H1 (cell line): Measurements from ENCODE around the gene MYRIP. TPM values are rescaled to one million over a fixed set of nuclear protein-coding genes. Genes with fewer than 3 reads are reported as not detected.

Experiments used
- BRCA1 ChIP-seq: IDR thresholded peaks from 2 replicates; pipeline ENCODE4 v1.6.1; 2012; ENCODE audit warnings: low read depth, low read length, improper control_type of control experiment
- CHD2 ChIP-seq: IDR thresholded peaks from 2 replicates; pipeline ENCODE4 v1.6.1; 2012; ENCODE audit warnings: low read length, improper control_type of control experiment
- KDM5A ChIP-seq: fragments of 200-600 bp; IDR thresholded peaks from 2 replicates; pipeline ENCODE4 v1.7.1; 2012; ENCODE audit warnings: mild to moderate bottlenecking, low read length, inconsistent platforms, mixed read lengths
- MAFK ChIP-seq: IDR thresholded peaks from 2 replicates; pipeline ENCODE4 v1.6.1; 2012; ENCODE audit warnings: low read depth, mild to moderate bottlenecking, improper control_type of control experiment, low read length
- SIX5 ChIP-seq: IDR thresholded peaks from 2 replicates; pipeline ENCODE4 v1.6.1; 2011; ENCODE audit warnings: mild to moderate bottlenecking, low read depth, low read length
- polyA plus RNA-seq, 7 experiments: library from polyadenylated mRNA; depleted of rRNA in 3 of 7; stranded (reverse) in 5 of 7; unstranded in 2 of 7; fragments of >200 nt in 5 of 7; fragments of 200-250 nt in 2 of 7; gene quantifications; 1 replicate in 5 of 7; 2 replicates in 1 of 7; 4 replicates in 1 of 7; pipeline versions ENCODE4 v1.2.1 to v1.2.3, GENCODE V29; 2011 to 2013; ENCODE audit warnings: missing spikeins in 2 of 7, mixed read lengths in 2 of 7
- total RNA-seq: library from RNA; stranded (reverse); fragmentation: NEBNext Ultra II Directional; extraction: Animal tissue kit (Norgen Biotek cat#: 25700); gene quantifications from 2 replicates; pipeline ENCODE4 v1.2.1, GENCODE V29; 2021

The MYRIP gene
- total and polyA plus RNA-seq, 2 of the 8 experiments (the other 6 are each of a cell fraction or from before 2014, with no cell fraction given), result 0.54 to 4.3 TPM

DNA sequence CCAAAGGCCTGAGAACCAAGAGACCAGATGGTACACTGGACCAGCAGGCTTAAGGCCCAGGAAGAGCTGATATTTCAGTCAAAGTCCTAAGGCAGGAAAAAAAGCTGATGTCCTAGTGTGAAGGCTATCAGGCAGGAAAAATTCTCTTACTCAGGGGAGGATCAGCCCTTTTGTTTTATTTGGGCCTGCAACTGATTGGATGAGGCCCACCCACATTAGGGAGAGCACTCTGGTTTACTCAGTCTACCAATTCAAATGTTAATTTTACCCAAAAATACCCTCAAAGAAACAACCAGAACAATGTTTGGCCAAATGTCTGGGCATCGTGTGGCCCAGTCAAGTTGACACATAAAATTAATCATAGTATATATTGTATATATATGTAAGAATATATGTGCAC, 24.5 kb upstream of the MYRIP start (continued):
- TF ChIP-seq SIX5 (no peak), KDM5A (no peak), BRCA1 (no peak), CHD2 (no peak), MAFK (no peak)
